Coronary artery (tissue), 2 donors: Measurements from ENCODE around the gene GPR35.

Source experiments
- DNase-seq: peaks from one replicate; pipeline ENCODE4 v3.0.0-alpha.2; 2017; ENCODE audit warnings: low spot score
- H3K27ac ChIP-seq, 2 donors: fragments of 200-600 bp; sonication (generic); one replicate each; pipeline ENCODE4 v1.5.1; 2016 to 2019
- H3K4me3 ChIP-seq: fragments of 200-600 bp; sonication (generic); 2 replicates; pipeline ENCODE4 v1.5.1; 2016; ENCODE audit warnings: mild to moderate bottlenecking, moderate library complexity
- CTCF ChIP-seq: fragments of 200-600 bp; sonication (generic); IDR thresholded peaks from one replicate; pipeline ENCODE4 v1.5.1; 2019; ENCODE audit warnings: antibody characterized with exemption

Gene GPR35

GRCh38 chr2:240629968-240630770, 4.9 kb downstream of the GPR35 start:
- Histone ChIP-seq H3K4me3 (no peak overlapping the region), H3K27ac (no peak overlapping the region)
- DNase-seq: peak; percentile 60
- TF ChIP-seq CTCF: no peak

GRCh38 chr2:240630771-240631547, 5.7 kb downstream of the GPR35 start:
- H3K27ac ChIP-seq: no peak overlapping the region
- TF ChIP-seq CTCF: no peak
- H3K4me3 ChIP-seq: no peak overlapping the region
- DNase-seq: peak; percentile 59

GRCh38 chr2:240631548-240632305, 6.4 kb downstream of the GPR35 start:
- DNase-seq: peak; percentile 55
- H3K27ac ChIP-seq: no peak overlapping the region
- no peak overlapping the region for H3K4me3 ChIP-seq
- no peak for TF ChIP-seq CTCF

- Histone ChIP-seq H3K27ac (no peak overlapping the region), H3K4me3 (no peak overlapping the region)
- no peak for TF ChIP-seq CTCF
- peak; percentile 70 for DNase-seq
Observed at GRCh38 chr2:240632306-240632721, 7.0 kb downstream of the GPR35 start.

GRCh38 chr2:240635121-240635997, 10.1 kb downstream of the GPR35 start:
- peak; percentile 57 for DNase-seq
- Histone ChIP-seq H3K27ac (no peak overlapping the region), H3K4me3 (no peak overlapping the region)
- TF ChIP-seq CTCF: no peak

GRCh38 chr2:240635998-240636547, 10.8 kb downstream of the GPR35 start:
- Histone ChIP-seq H3K27ac (no peak overlapping the region), H3K4me3 (no peak overlapping the region)
- DNase-seq: no peak
- no peak for TF ChIP-seq CTCF
